Suppressor macrophage (primary cell): ENCODE measurements around the gene FGF19.

Experiments used
- DNase-seq, 4 experiments: peaks; one replicate each; pipeline ENCODE4 v3.0.0-alpha.2; 2020 to 2022

The FGF19 gene

DNA sequence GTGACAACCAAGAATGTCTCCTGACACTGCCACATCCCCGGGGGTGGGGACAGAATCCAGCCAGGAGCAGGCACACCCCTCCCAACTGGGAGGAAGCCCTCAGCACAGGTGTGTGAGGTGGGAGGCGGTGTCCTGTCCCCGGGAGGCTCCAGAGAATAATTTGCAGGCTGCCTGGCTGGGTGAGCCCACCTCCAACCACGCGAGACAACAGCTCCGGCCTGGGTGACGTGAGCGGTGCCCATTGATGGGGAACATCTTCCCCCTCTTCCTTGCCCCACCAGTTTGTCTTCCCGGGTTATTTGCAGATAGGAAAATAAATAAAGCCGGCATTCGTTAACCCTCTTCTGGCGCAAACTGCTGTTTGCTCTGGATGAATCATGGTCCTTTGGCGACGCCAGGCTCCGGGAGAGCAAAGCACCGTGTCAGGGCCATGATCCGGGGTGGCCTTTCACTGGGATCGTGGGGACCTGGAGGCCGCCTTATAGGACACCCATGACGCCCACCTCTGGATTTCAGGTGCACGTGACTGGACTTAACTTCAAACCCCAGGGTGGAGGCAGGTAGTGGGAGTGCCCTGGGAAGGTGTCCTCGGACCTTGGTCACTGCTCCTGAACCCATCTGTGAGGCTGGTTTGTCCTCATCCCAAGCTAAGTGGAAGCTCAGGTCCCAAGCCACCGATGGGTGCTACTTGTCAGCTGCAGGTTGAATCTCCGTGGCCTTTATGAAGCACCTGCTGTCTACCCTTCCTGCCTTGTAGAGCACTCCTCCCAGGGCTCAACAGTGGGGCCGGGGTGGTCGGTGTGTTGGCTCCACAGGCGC lies 49.0 kb downstream of the FGF19 start:
- DNase-seq: no peak

- no peak for DNase-seq
Observed at GRCh38 chr11:69654001-69654659, 49.7 kb downstream of the FGF19 start.

DNA sequence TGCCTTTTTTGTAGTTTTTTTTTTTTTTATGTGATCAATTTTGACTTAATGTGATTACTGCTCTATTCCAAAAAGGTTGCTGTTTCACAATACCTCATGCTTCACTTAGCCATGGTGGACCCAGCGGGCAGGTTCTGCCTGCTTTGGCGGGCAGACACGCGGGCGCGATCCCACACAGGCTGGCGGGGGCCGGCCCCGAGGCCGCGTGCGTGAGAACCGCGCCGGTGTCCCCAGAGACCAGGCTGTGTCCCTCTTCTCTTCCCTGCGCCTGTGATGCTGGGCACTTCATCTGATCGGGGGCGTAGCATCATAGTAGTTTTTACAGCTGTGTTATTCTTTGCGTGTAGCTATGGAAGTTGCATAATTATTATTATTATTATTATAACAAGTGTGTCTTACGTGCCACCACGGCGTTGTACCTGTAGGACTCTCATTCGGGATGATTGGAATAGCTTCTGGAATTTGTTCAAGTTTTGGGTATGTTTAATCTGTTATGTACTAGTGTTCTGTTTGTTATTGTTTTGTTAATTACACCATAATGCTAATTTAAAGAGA lies 50.3 kb downstream of the FGF19 start:
- no peak for DNase-seq

GRCh38 chr11:69652999-69653398 lies 50.8 kb downstream of the FGF19 start:
- no peak for DNase-seq

DNA sequence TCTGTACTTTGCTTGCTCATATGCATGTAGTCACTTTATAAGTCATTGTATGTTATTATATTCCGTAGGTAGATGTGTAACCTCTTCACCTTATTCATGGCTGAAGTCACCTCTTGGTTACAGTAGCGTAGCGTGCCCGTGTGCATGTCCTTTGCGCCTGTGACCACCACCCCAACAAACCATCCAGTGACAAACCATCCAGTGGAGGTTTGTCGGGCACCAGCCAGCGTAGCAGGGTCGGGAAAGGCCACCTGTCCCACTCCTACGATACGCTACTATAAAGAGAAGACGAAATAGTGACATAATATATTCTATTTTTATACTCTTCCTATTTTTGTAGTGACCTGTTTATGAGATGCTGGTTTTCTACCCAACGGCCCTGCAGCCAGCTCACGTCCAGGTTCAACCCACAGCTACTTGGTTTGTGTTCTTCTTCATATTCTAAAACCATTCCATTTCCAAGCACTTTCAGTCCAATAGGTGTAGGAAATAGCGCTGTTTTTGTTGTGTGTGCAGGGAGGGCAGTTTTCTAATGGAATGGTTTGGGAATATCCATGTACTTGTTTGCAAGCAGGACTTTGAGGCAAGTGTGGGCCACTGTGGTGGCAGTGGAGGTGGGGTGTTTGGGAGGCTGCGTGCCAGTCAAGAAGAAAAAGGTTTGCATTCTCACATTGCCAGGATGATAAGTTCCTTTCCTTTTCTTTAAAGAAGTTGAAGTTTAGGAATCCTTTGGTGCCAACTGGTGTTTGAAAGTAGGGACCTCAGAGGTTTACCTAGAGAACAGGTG lies 51.8 kb downstream of the FGF19 start:
- no peak for DNase-seq

- no peak for DNase-seq
Observed at GRCh38 chr11:69650832-69651344, 52.9 kb downstream of the FGF19 start.

- no peak for DNase-seq
Observed at GRCh38 chr11:69650081-69650831, 53.6 kb downstream of the FGF19 start.

DNA sequence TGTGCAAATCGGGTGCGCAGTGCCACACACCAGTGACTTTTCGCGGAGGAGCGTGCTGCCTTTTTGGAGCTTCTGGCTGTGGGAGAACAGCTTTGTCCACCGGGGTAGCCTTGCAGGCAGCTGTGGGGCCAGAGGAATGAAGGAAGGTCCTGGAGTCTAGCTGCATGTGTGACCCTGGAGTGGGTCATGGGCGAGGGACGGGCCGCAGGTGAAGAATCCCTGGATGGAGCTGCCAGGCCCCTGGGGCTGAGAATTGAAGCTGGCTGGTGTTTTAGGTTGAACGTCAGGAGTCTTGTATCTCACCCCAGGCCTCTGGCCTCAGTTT lies 54.3 kb downstream of the FGF19 start:
- DNase-seq: no peak

DNA sequence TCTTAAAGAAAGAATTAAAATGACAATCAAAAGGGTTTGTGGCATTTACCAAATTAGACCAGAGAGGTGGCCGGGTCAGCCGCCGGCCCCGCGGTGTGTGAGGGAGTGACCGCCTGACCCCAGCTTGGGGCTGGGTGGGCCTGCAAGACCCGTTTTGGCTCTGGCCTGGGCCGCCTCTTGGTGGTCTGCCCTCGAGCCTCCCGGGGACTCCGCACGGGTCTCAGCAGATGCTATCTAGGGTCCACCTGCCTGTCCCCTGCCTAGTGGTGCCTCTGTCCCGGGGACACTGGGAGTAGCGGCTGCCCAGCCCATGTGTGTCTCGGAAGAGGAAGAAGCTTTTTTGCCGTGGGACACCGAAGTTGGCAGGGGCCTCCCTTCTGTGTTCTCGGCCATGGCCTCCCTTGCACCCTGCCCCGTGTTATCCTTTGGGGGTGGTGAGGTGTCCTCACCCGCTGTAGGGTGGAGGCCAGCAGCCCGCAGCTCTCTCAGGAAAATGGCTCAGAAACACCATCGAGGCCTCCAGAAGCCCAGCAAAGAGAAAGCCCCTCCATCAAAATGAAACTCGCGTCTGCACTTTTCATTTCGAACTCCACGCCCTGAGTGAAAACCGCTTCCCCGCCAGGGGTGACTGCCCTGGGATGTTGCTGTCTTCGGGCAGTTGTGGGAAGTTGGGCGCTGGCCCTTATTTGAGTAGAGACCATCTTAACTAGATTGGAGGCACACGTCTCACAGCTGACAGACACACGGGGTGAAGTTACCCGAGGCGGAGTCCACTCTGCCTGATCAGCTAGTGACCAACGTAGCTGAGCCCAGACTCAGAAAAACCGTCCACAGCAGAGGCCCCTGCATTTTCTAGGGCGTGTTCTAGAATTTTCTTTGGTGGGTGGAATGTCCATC lies 54.9 kb downstream of the FGF19 start:
- no peak for DNase-seq
